ENCODE measurements around the gene TBP.
"Not testable (repeated sequence)": the region's sequence is repeated elsewhere in the genome, so short reads cannot be mapped to it uniquely, and the experiment has no call there.

- not testable (repeated sequence) for TF ChIP-seq EZH2 (IDR thresholded peaks at IDR 0.05; ENCODE audit: borderline replicate concordance, insufficient read depth, low read depth, low read length, poor library complexity, severe bottlenecking); CTCF (IDR thresholded peaks at IDR 0.05)
Observed at GRCh38 chr6:170507728-170508127, 46.4 kb upstream of the TBP start.

Data from B cell (primary cell).